DOHH2 (cell line): Measurements from ENCODE around the gene CORT.

Experiments used
- H3F3A ChIP-seq: fragments of 200-600 bp; sonication (generic), shearing (Covaris generic); 2 replicates; pipeline ENCODE4 v1.6.0; 2016; ENCODE audit warnings: antibody characterized with exemption, mild to moderate bottlenecking; ENCODE audit not compliant: control insufficient read depth, insufficient read depth
- H3K27ac ChIP-seq: fragments of 200-600 bp; sonication (generic); 2 replicates; pipeline ENCODE4 v1.5.1; 2014; ENCODE audit warnings: low read depth, mild to moderate bottlenecking, low read length, moderate library complexity
- H3K27me3 ChIP-seq: fragments of 200-600 bp; sonication (generic); 2 replicates; pipeline ENCODE4 v1.6.1; 2014; ENCODE audit warnings: mild to moderate bottlenecking, low read length, mixed read lengths; ENCODE audit not compliant: control insufficient read depth
- H3K36me3 ChIP-seq: fragments of 200-600 bp; sonication (generic); 2 replicates; pipeline ENCODE4 v1.6.1; 2014; ENCODE audit warnings: mild to moderate bottlenecking, low read length, moderate library complexity, mixed read lengths; ENCODE audit not compliant: control insufficient read depth
- H3K4me1 ChIP-seq: fragments of 200-600 bp; sonication (generic); 2 replicates; pipeline ENCODE4 v1.6.1; 2014; ENCODE audit warnings: mild to moderate bottlenecking, low read length, mixed read lengths; ENCODE audit not compliant: control insufficient read depth
- H3K4me2 ChIP-seq: fragments of 200-600 bp; sonication (generic); 2 replicates; pipeline ENCODE4 v1.6.0; 2014; ENCODE audit warnings: mild to moderate bottlenecking, low read length, moderate library complexity
- H3K4me3 ChIP-seq: fragments of 200-600 bp; sonication (generic); 2 replicates; pipeline ENCODE4 v1.5.1; 2014; ENCODE audit warnings: mild to moderate bottlenecking, low read length, mixed read lengths
- H3K79me2 ChIP-seq: fragments of 200-600 bp; sonication (generic); 2 replicates; pipeline ENCODE4 v1.6.1; 2014; ENCODE audit warnings: mild to moderate bottlenecking, low read length, mixed read lengths; ENCODE audit not compliant: control insufficient read depth
- H3K9me2 ChIP-seq: fragments of 200-600 bp; sonication (generic); replicated peaks from 2 replicates; pipeline ENCODE4 v1.6.1; 2014; ENCODE audit warnings: mild to moderate bottlenecking, low read length, mixed read lengths; ENCODE audit not compliant: control insufficient read depth
- H3K9me3 ChIP-seq: fragments of 200-600 bp; sonication (generic); 2 replicates; pipeline ENCODE4 v1.6.1; 2014; ENCODE audit warnings: antibody characterized with exemption, low read length, mixed read lengths; ENCODE audit not compliant: control insufficient read depth, insufficient read depth
- H4K20me1 ChIP-seq: fragments of 200-600 bp; sonication (generic); 2 replicates; pipeline ENCODE4 v1.6.0; 2014; ENCODE audit warnings: low read depth, mild to moderate bottlenecking, antibody characterized with exemption, low read length, moderate library complexity; ENCODE audit not compliant: control insufficient read depth, insufficient read depth
- CTCF ChIP-seq: fragments of 200-600 bp; sonication (generic); IDR thresholded peaks from one replicate; pipeline ENCODE4 v1.5.1; 2014; ENCODE audit warnings: antibody characterized with exemption, mild to moderate bottlenecking, low read depth, low read length; ENCODE audit not compliant: poor library complexity, severe bottlenecking
- EZH2phosphoT487 ChIP-seq: fragments of 200-600 bp; sonication (generic); IDR thresholded peaks from 2 replicates; pipeline ENCODE4 v1.6.1; 2017; ENCODE audit warnings: borderline replicate concordance, mild to moderate bottlenecking, antibody characterized with exemption, low read length, moderate library complexity, mixed read lengths

The CORT gene

GRCh38 chr1:10446790-10447422 is 2.9 kb upstream of the CORT start:
- H3F3A ChIP-seq, result peaks cover 9% of the 10 kb centered on the region
- H3K4me2 ChIP-seq, result no peak overlapping the region
- no peaks in the 10 kb centered on the region for H3K27me3 ChIP-seq
- H3K9me2 ChIP-seq, result no peaks in the 10 kb centered on the region
- no peaks in the 10 kb centered on the region for H4K20me1 ChIP-seq
- no peaks in the 10 kb centered on the region for H3K4me1 ChIP-seq
- TF ChIP-seq EZH2phosphoT487, result no peak
- TF ChIP-seq CTCF, result no peak
- H3K79me2 ChIP-seq, result no peaks in the 10 kb centered on the region
- H3K36me3 ChIP-seq, result peaks cover 7% of the 10 kb centered on the region
- no peak overlapping the region for H3K4me3 ChIP-seq
- no peaks in the 10 kb centered on the region for H3K9me3 ChIP-seq
- H3K27ac ChIP-seq, result no peak overlapping the region

- Histone ChIP-seq H3F3A (peaks cover 7% of the 10 kb centered on the region), H3K9me3 (no peaks in the 10 kb centered on the region), H3K36me3 (no peaks in the 10 kb centered on the region), H3K4me1 (no peaks in the 10 kb centered on the region), H3K9me2 (no peaks in the 10 kb centered on the region), H4K20me1 (no peaks in the 10 kb centered on the region), H3K79me2 (no peaks in the 10 kb centered on the region), H3K27ac (no peak overlapping the region), H3K4me3 (no peak overlapping the region), H3K4me2 (no peak overlapping the region), H3K27me3 (no peaks in the 10 kb centered on the region)
- no peak for TF ChIP-seq EZH2phosphoT487
- no peak for TF ChIP-seq CTCF
These were observed 454 bp downstream of the CORT start for GRCh38 chr1:10450156-10450814.

DNA sequence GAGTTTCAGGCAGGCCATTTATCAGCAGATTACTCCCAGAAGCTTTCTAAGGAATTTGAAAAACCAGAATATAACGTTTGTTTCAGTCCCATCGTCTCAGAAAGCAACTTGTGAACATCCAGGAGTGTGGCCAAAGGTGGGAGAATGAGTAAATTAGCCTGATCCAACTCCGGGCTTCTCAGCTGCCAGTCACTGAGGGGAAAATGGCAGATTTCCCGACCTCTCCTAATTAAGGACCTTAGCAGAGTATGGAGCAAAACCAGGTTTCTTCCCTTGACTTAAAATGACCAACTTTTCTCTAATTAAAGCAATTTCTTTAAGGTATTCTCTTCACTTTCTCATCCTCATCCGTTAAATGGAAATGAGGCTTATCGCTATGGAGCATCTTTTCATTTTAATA is 1.0 kb downstream of the CORT start:
- Histone ChIP-seq H3K4me3 (no peak overlapping the region), H3K79me2 (no peaks in the 10 kb centered on the region), H3K9me3 (no peaks in the 10 kb centered on the region), H3K4me2 (no peak overlapping the region), H3K9me2 (no peaks in the 10 kb centered on the region), H3F3A (peaks cover 7% of the 10 kb centered on the region), H4K20me1 (no peaks in the 10 kb centered on the region), H3K27ac (no peak overlapping the region), H3K27me3 (no peaks in the 10 kb centered on the region), H3K36me3 (no peaks in the 10 kb centered on the region), H3K4me1 (no peaks in the 10 kb centered on the region)
- TF ChIP-seq EZH2phosphoT487 (no peak), CTCF (no peak)
